Measurements from ENCODE around the gene MAP3K4.

DNA sequence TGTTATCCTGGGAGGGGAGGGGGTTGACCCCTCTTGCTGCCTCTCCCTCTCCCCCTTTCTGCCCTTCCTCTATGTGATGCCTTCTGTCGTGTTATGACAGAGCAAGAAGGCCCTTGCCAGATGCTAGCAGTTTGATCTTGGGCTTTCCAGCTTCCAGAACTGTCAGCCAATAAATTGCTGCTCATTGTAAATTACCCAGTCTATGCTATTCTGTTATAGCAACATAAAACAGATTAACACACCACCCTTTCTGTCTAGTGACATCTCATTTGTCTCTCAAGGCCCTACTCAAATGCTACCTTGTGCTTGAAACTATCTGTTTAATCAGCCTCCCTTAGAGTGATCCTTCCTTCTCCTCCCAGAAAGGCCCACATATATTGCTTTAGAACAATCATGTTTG lies 16.4 kb upstream of the MAP3K4 start:
- TF ChIP-seq, protein P1, sequence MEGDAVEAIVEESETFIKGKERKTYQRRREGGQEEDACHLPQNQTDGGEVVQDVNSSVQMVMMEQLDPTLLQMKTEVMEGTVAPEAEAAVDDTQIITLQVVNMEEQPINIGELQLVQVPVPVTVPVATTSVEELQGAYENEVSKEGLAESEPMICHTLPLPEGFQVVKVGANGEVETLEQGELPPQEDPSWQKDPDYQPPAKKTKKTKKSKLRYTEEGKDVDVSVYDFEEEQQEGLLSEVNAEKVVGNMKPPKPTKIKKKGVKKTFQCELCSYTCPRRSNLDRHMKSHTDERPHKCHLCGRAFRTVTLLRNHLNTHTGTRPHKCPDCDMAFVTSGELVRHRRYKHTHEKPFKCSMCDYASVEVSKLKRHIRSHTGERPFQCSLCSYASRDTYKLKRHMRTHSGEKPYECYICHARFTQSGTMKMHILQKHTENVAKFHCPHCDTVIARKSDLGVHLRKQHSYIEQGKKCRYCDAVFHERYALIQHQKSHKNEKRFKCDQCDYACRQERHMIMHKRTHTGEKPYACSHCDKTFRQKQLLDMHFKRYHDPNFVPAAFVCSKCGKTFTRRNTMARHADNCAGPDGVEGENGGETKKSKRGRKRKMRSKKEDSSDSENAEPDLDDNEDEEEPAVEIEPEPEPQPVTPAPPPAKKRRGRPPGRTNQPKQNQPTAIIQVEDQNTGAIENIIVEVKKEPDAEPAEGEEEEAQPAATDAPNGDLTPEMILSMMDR (conservative IDR thresholded peaks at IDR 0.05; ENCODE audit: low read length) = no peak
- no peak for TF ChIP-seq EZH2phosphoT487 (IDR thresholded peaks at IDR 0.05; ENCODE audit: borderline replicate concordance, low read depth, low read length)
